Small intestine (tissue), 7 donors: ENCODE results near the gene TFB1M. TPM values are rescaled to one million over a fixed set of nuclear protein-coding genes. Genes with fewer than 3 reads are reported as not detected.
"Not testable (repeated sequence)": the region's sequence is repeated elsewhere in the genome, so short reads cannot be mapped to it uniquely, and the experiment has no call there.

Source experiments
- DNase-seq, 2 donors: peaks; one replicate each; pipeline versions ENCODE4 v3.0.0 to v3.0.0-alpha.2; 2013
- FAIRE-seq: peaks from 2 replicates; lab custom pipeline; 2012; peaks lifted over from hg19 to GRCh38; lab: Jason Lieb, UNC
- H3K27ac ChIP-seq, 3 donors: one replicate each; pipeline ENCODE4 v1.5.1; 2013; ENCODE audit warnings: low read length in 2 of 3, mild to moderate bottlenecking in 2 of 3, control low read depth in 1 of 3, inconsistent platforms in 1 of 3, low read depth in 1 of 3, moderate library complexity in 1 of 3
- H3K27me3 ChIP-seq, 3 donors: one replicate each; pipeline ENCODE4 v1.6.1; 2013; ENCODE audit warnings: low read length in 3 of 3, inconsistent platforms in 1 of 3; ENCODE audit not compliant: control insufficient read depth in 3 of 3, insufficient read depth in 3 of 3
- H3K36me3 ChIP-seq, 3 donors: one replicate each; pipeline ENCODE4 v1.6.1; 2013; ENCODE audit warnings: low read length in 3 of 3, inconsistent platforms in 1 of 3, low read depth in 1 of 3, mild to moderate bottlenecking in 1 of 3, moderate library complexity in 1 of 3; ENCODE audit not compliant: control insufficient read depth in 3 of 3, insufficient read depth in 2 of 3
- H3K4me1 ChIP-seq, 3 donors: one replicate each; pipeline ENCODE4 v1.6.1; 2013; ENCODE audit warnings: low read length in 2 of 3, inconsistent platforms in 1 of 3, low read depth in 1 of 3, mild to moderate bottlenecking in 1 of 3, moderate library complexity in 1 of 3; ENCODE audit not compliant: control insufficient read depth in 3 of 3, insufficient read depth in 2 of 3
- H3K4me3 ChIP-seq, 3 donors: one replicate each; pipeline ENCODE4 v1.5.1; 2013; ENCODE audit warnings: low read length in 3 of 3, control low read depth in 1 of 3, inconsistent platforms in 1 of 3, low read depth in 1 of 3, mild to moderate bottlenecking in 1 of 3, moderate library complexity in 1 of 3
- H3K9me3 ChIP-seq, 2 donors: one replicate each; pipeline ENCODE4 v1.6.1; 2013; ENCODE audit warnings: low read depth in 1 of 2, low read length in 1 of 2; ENCODE audit not compliant: control insufficient read depth in 2 of 2, insufficient read depth in 1 of 2
- WGBS, 3 donors: extraction: QIAGEN DNeasy Blood & Tissue Kit; methylation state at CpG; one replicate each; pipeline ENCODE4 v1.1.7; 2013; 5-methylcytosine and 5-hydroxymethylcytosine counted together
- polyA plus RNA-seq, 4 donors: library from polyadenylated mRNA; stranded (reverse) in 3 of 4; unstranded in 1 of 4; fragments of 200-250 nt in 3 of 4; fragments of 120-200 nt in 1 of 4; gene quantifications; one replicate each; pipeline versions ENCODE4 v1.2.1 to v1.2.3, GENCODE V29; 2013
- donor health status: healthy with polysubstance abuse.
- donor health status: control.
- donor health status: control.
- donor health status: Bipolar disorder and iron deficiency.
- donor health status: healthy.

The TFB1M gene
- polyA plus RNA-seq, 4 donors, result 5.4 to 16.5 (median 14.3) TPM

GRCh38 chr6:155270561-155271091 lies 43.7 kb downstream of the TFB1M start:
- H3K4me3 ChIP-seq, result no peak overlapping the region
- no peaks in the 10 kb centered on the region for H3K4me1 ChIP-seq
- no peak overlapping the region for H3K27ac ChIP-seq
- no peaks in the 10 kb centered on the region for H3K27me3 ChIP-seq
- H3K9me3 ChIP-seq, result no peaks in the 10 kb centered on the region
- no peak for FAIRE-seq
- WGBS, 3 donors, result 85 to 90% (median 90%) methylated on average over 7 of the region's 7 CpGs
- DNase-seq, result no peak
- peaks cover 0 to 10% (median 3%) of the 10 kb centered on the region in 3 donors for H3K36me3 ChIP-seq

- 68 to 82% (median 77%) methylated on average over 3 of the region's 3 CpGs for WGBS, 3 donors
- Histone ChIP-seq H3K9me3 (no peaks in the 10 kb centered on the region), H3K36me3 (peaks cover 0 to 12% (median 0%) of the 10 kb centered on the region in 3 donors), H3K27ac (no peak overlapping the region), H3K4me1 (no peaks in the 10 kb centered on the region), H3K4me3 (no peak overlapping the region), H3K27me3 (no peaks in the 10 kb centered on the region)
- FAIRE-seq, result no peak
- DNase-seq, result no peak
Measured at GRCh38 chr6:155269765-155270164, 44.5 kb downstream of the TFB1M start.

- peaks cover 0 to 15% (median 0%) of the 10 kb centered on the region in 3 donors for H3K36me3 ChIP-seq
- not testable (repeated sequence) for H3K4me3 ChIP-seq, FAIRE-seq, H3K27ac ChIP-seq, H3K4me1 ChIP-seq, H3K27me3 ChIP-seq, H3K9me3 ChIP-seq
- 72 to 88% (median 86%) methylated on average over 3 of the region's 5 CpGs for WGBS, 3 donors
- peak in 1 of 2 donors; percentile 15 for DNase-seq
Measured at GRCh38 chr6:155268088-155268867, 46.0 kb downstream of the TFB1M start.

GRCh38 chr6:155267411-155267810 lies 46.9 kb downstream of the TFB1M start:
- Histone ChIP-seq H3K4me1 (no peaks in the 10 kb centered on the region), H3K27ac (no peak overlapping the region), H3K9me3 (no peaks in the 10 kb centered on the region), H3K27me3 (no peaks in the 10 kb centered on the region), H3K36me3 (peaks cover 0 to 15% (median 0%) of the 10 kb centered on the region in 3 donors), H3K4me3 (no peak overlapping the region)
- DNase-seq (no peak), FAIRE-seq (no peak)
- 95 to 98% (median 95%) methylated on average over 2 of the region's 2 CpGs for WGBS, 3 donors

- 91 to 95% (median 93%) methylated on average over 4 of the region's 4 CpGs for WGBS, 3 donors
- FAIRE-seq (no peak), DNase-seq (no peak)
- Histone ChIP-seq H3K4me1 (no peaks in the 10 kb centered on the region), H3K27me3 (no peaks in the 10 kb centered on the region), H3K4me3 (no peak overlapping the region), H3K27ac (no peak overlapping the region), H3K9me3 (no peaks in the 10 kb centered on the region), H3K36me3 (peaks cover 0 to 19% (median 0%) of the 10 kb centered on the region in 3 donors)
Measured at GRCh38 chr6:155265843-155266535, 48.3 kb downstream of the TFB1M start.

GRCh38 chr6:155264693-155265320 lies 49.5 kb downstream of the TFB1M start:
- DNase-seq, result no peak
- no peaks in the 10 kb centered on the region for H3K27me3 ChIP-seq
- H3K36me3 ChIP-seq, result peaks cover 0 to 21% (median 3%) of the 10 kb centered on the region in 3 donors
- no peaks in the 10 kb centered on the region for H3K4me1 ChIP-seq
- H3K4me3 ChIP-seq, result no peak overlapping the region
- 74 to 91% (median 89%) methylated on average over 9 of the region's 9 CpGs for WGBS, 3 donors
- H3K27ac ChIP-seq, result no peak overlapping the region
- no peaks in the 10 kb centered on the region for H3K9me3 ChIP-seq
- FAIRE-seq, result no peak

GRCh38 chr6:155263373-155264063 lies 50.8 kb downstream of the TFB1M start, which contains the start of gene CLDN20:
CLDN20 (plus strand) TSS chr6:155264013; CDS start chr6:155275720, 11,707 bp downstream.
- peaks cover 0 to 31% (median 5%) of the 10 kb centered on the region in 3 donors for H3K36me3 ChIP-seq
- H3K4me3 ChIP-seq, result no peak within 1 kb of the TSS
- no peaks in the 10 kb centered on the region for H3K4me1 ChIP-seq
- H3K9me3 ChIP-seq, result no peaks in the 10 kb centered on the region
- FAIRE-seq (no peak), DNase-seq (no peak)
- H3K27ac ChIP-seq, result no peak within 1 kb of the TSS
- 86 to 90% (median 89%) methylated on average over 10 of the region's 10 CpGs for WGBS, 3 donors
- no peaks in the 10 kb centered on the region for H3K27me3 ChIP-seq
